HepG2 (cell line): ENCODE results near the gene LSMEM2. TPM values are rescaled to one million over a fixed set of nuclear protein-coding genes. Genes with fewer than 3 reads are reported as not detected.
A peak's percentile ranks its signal among the peaks of the same experiment; 100 is the strongest.

Experiments used
- ARHGAP35 ChIP-seq: sonication (generic); formaldehyde crosslinking; IDR thresholded peaks from 2 replicates; pipeline ENCODE4 v1.9.0; 2022; ENCODE audit warnings: mild to moderate bottlenecking, inconsistent platforms, moderate library complexity, missing genetic modification reagents, borderline replicate concordance
- CREBL2 ChIP-seq: sonication (generic); formaldehyde crosslinking; IDR thresholded peaks from 2 replicates; pipeline ENCODE4 v1.8.1; 2023; ENCODE audit warnings: missing genetic modification reagents, mild to moderate bottlenecking, borderline replicate concordance
- FIP1L1 ChIP-seq: fragments of 200-400 bp; formaldehyde crosslinking; IDR thresholded peaks from 2 replicates; pipeline ENCODE4 v1.6.1; 2018; ENCODE audit warnings: low read depth, mild to moderate bottlenecking, low read length, moderate library complexity, borderline replicate concordance; ENCODE audit not compliant: insufficient read depth
- FOSL1 ChIP-seq: sonication (generic); formaldehyde crosslinking; IDR thresholded peaks from 2 replicates; pipeline ENCODE4 v1.9.0; 2021; ENCODE audit warnings: missing genetic modification reagents, borderline replicate concordance
- GLI4 ChIP-seq: sonication (generic); formaldehyde crosslinking; IDR thresholded peaks from 2 replicates; pipeline ENCODE4 v1.5.1; 2020; ENCODE audit warnings: missing genetic modification reagents, mild to moderate bottlenecking, moderate library complexity, borderline replicate concordance
- KDM5A ChIP-seq: fragments of 200-600 bp; sonication (generic); IDR thresholded peaks from 2 replicates; pipeline ENCODE4 v1.7.0; 2018; ENCODE audit warnings: antibody characterized with exemption, mild to moderate bottlenecking, low read length, borderline replicate concordance
- MAFG ChIP-seq: sonication (generic); formaldehyde crosslinking; IDR thresholded peaks from 2 replicates; pipeline ENCODE4 v1.5.1; 2020; ENCODE audit warnings: mild to moderate bottlenecking, missing genetic modification reagents
- MAZ ChIP-seq, 2 experiments: sonication (generic) in 1 of 2; formaldehyde crosslinking in 1 of 2; IDR thresholded peaks; 2 replicates each; pipeline versions ENCODE4 v1.5.0 to v1.6.1; 2012 to 2020; ENCODE audit warnings: low read depth in 2 of 2, mild to moderate bottlenecking in 2 of 2, borderline replicate concordance in 1 of 2, improper control_type of control experiment in 1 of 2, low read length in 1 of 2, missing genetic modification reagents in 1 of 2, moderate library complexity in 1 of 2
- MYC ChIP-seq: sonication (generic); formaldehyde crosslinking; IDR thresholded peaks from 2 replicates; pipeline ENCODE4 v1.9.0; 2021; ENCODE audit warnings: missing genetic modification reagents, borderline replicate concordance
- NR0B2 ChIP-seq: sonication (generic); formaldehyde crosslinking; IDR thresholded peaks from 2 replicates; pipeline ENCODE4 v1.4.0; 2020; ENCODE audit warnings: mild to moderate bottlenecking, missing genetic modification reagents
- PAX8 ChIP-seq: sonication (generic); formaldehyde crosslinking; IDR thresholded peaks from 2 replicates; pipeline ENCODE4 v1.8.0; 2022; ENCODE audit warnings: mild to moderate bottlenecking, missing genetic modification reagents, borderline replicate concordance
- POLR2G ChIP-seq: fragments of 200-400 bp; formaldehyde crosslinking; IDR thresholded peaks from 2 replicates; pipeline ENCODE4 v1.6.1; 2018; ENCODE audit warnings: mild to moderate bottlenecking, low read depth, low read length, moderate library complexity
- SIX1 ChIP-seq: sonication (generic); formaldehyde crosslinking; IDR thresholded peaks from 2 replicates; pipeline ENCODE4 v1.4.0; 2020; ENCODE audit warnings: missing genetic modification reagents, borderline replicate concordance
- SNRNP70 ChIP-seq: fragments of 200-400 bp; formaldehyde crosslinking; IDR thresholded peaks from 2 replicates; pipeline ENCODE4 v1.6.1; 2017; ENCODE audit warnings: mild to moderate bottlenecking, low read depth, low read length, moderate library complexity
- SP4 ChIP-seq: sonication (generic); formaldehyde crosslinking; IDR thresholded peaks from 2 replicates; pipeline ENCODE4 v1.8.1; 2023; ENCODE audit warnings: mild to moderate bottlenecking, missing genetic modification reagents
- SPEN ChIP-seq: sonication (generic); formaldehyde crosslinking; IDR thresholded peaks from 2 replicates; pipeline ENCODE4 v1.5.1; 2020; ENCODE audit warnings: low read depth, mild to moderate bottlenecking, missing genetic modification reagents
- TBL1XR1 ChIP-seq: fragments of 150-350 bp; IDR thresholded peaks from 2 replicates; pipeline ENCODE4 v1.6.1; 2014; ENCODE audit warnings: borderline replicate concordance, low read length; ENCODE audit not compliant: partially characterized antibody
- ZNF501 ChIP-seq: sonication (generic); formaldehyde crosslinking; IDR thresholded peaks from 2 replicates; pipeline ENCODE4 v1.5.1; 2020; ENCODE audit warnings: mild to moderate bottlenecking, moderate library complexity, missing genetic modification reagents
- ZNF609 ChIP-seq: sonication (generic); formaldehyde crosslinking; IDR thresholded peaks from 2 replicates; pipeline ENCODE4 v1.4.0; 2020; ENCODE audit warnings: mild to moderate bottlenecking, missing genetic modification reagents, borderline replicate concordance
- ZSCAN20 ChIP-seq: sonication (generic); formaldehyde crosslinking; IDR thresholded peaks from 2 replicates; pipeline ENCODE4 v1.4.0; 2020; ENCODE audit warnings: missing genetic modification reagents, mild to moderate bottlenecking, borderline replicate concordance
- polyA plus RNA-seq, 8 experiments: library from polyadenylated mRNA; depleted of rRNA in 3 of 8; stranded (reverse) in 7 of 8; unstranded in 1 of 8; fragments of >200 nt; fragmentation: Illumina TruSeq in 4 of 8; extraction: Trizol in 4 of 8; gene quantifications; 2 replicates each; pipeline versions ENCODE4 v1.2.1 to v1.2.3, GENCODE V29; 2011 to 2016; ENCODE audit warnings: low read depth in 4 of 8, missing spikeins in 1 of 8, mixed read lengths in 1 of 8; ENCODE audit not compliant: insufficient read depth in 1 of 8
- total RNA-seq, 5 experiments: library from RNA; depleted of rRNA; stranded (reverse); fragments of >200 nt; fragmentation: Illumina TruSeq; extraction: Trizol; gene quantifications; 2 replicates each; pipeline ENCODE4 v1.2.3, GENCODE V29; 2016; ENCODE audit warnings: low read depth in 1 of 5

LSMEM2 gene
- total and polyA plus RNA-seq, 2 of the 13 experiments (the other 11 are each of a cell fraction or from before 2014, with no cell fraction given), result 0.07 to 0.41 TPM

- peak; percentile 13 for TF ChIP-seq TBL1XR1
- no peak for TF ChIP-seq NR0B2 (CRISPR knock-in tag)
- TF ChIP-seq PAX8 (CRISPR knock-in tag), result no peak
- no peak; the same call in 1 of the 2 replicates for TF ChIP-seq SIX1 (CRISPR knock-in tag)
- no peak for TF ChIP-seq MAFG (CRISPR knock-in tag)
- no peak for TF ChIP-seq ARHGAP35 (CRISPR knock-in tag)
- TF ChIP-seq SP4 (CRISPR knock-in tag), result peak; percentile 86
- peak; percentile 89; the same call in 1 of the 2 replicates for TF ChIP-seq ZSCAN20
- peak; percentile 68; the same call in 1 of the 2 replicates for TF ChIP-seq ZNF609 (CRISPR knock-in tag)
- TF ChIP-seq MYC, result peak; percentile 72; the same call in 1 of the 2 replicates
- peak; percentile 17; the same call in 1 of the 2 replicates for TF ChIP-seq MAZ (IDR thresholded peaks at IDR 0.05; ENCODE audit: borderline replicate concordance, low read depth, low read length)
- TF ChIP-seq MAZ (CRISPR knock-in tag; IDR thresholded peaks at IDR 0.05; ENCODE audit: low read depth), result peak; percentile 92
- TF ChIP-seq CREBL2 (CRISPR knock-in tag), result no peak
- TF ChIP-seq GLI4 (CRISPR knock-in tag), result no peak
- no peak for TF ChIP-seq FIP1L1
- TF ChIP-seq ZNF501 (CRISPR knock-in tag), result peak; percentile 85
- no peak for TF ChIP-seq SNRNP70
- no peak; the same call in 1 of the 2 replicates for TF ChIP-seq FOSL1 (CRISPR knock-in tag)
- TF ChIP-seq SPEN (CRISPR knock-in tag), result peak; percentile 77
- no peak for TF ChIP-seq KDM5A
- TF ChIP-seq POLR2G, result peak; percentile 79
Observed at GRCh38 chr3:50260027-50260941, 18.6 kb upstream of the LSMEM2 start (continued).
